NCI-H748 (cell line): Measurements from ENCODE around the gene CHIT1.

ENCODE experiments used
- DNase-seq: peaks from one replicate; lab custom pipeline; 2025; ENCODE audit not compliant: unreplicated experiment; lab: John Stamatoyannopoulos, UW

The CHIT1 gene

DNA sequence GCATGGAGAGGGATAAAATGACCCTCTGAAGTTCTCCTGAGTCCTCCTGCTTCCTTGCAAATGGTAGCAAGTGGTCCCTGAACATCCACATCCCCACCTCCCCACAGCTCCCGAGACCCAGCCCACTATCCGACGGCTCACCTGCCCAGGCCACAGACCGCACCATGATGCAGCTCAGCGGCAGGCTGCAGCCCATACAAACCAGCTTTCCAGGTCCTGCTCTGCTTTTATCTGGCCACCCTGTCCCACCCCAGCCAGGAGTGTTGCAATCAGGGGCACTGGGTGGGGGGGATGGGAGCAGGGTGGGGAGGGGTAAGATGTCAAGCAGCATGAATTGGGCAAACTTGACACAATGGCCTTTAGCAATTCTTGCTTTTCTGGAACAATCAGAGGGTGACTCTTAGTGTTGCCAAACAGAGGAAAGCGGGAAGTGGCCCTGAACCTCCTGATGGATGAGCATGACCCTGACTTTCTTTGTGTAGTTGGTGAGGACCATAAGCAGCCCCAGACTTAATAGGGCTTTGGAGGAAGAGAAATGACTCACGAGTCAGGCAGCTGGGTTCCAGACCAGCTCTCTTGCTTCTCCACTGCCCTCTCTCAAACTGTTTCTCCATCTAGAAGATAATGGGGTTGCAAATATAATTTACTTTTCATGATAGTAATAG lies at the start of gene CHIT1:
CHIT1 (minus strand) TSS at position 203 of the 665 bp plus-strand sequence; CDS start at position 166, 37 bp downstream.
- DNase-seq, result no peak

- DNase-seq, result no peak
Observed at GRCh38 chr1:203278885-203279406, 49.5 kb upstream of the CHIT1 start.

- DNase-seq, result no peak
Observed at GRCh38 chr1:203278082-203278884, 48.8 kb upstream of the CHIT1 start.

- DNase-seq, result no peak
Observed at GRCh38 chr1:203276916-203277545, 47.6 kb upstream of the CHIT1 start.

DNA sequence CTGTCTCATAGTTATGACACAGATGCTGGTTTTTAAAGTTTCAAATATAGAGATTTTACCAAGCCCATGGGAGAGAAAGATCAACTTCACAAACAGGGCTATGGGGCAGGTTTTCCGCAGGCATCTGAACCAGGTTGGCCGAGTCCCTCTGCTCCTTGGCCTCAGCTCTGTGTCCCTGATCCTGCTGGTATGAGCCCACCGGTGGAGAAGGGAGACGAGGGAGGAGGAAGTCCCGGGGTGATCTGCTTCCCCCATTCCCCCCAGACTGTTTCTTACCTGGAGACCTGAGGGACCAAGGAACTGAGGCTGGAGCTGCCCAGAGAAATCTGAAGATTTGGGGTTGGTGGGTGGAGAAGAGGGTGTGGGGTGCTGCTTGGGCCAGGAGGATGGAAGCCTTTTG lies 46.9 kb upstream of the CHIT1 start:
- DNase-seq, result no peak

DNA sequence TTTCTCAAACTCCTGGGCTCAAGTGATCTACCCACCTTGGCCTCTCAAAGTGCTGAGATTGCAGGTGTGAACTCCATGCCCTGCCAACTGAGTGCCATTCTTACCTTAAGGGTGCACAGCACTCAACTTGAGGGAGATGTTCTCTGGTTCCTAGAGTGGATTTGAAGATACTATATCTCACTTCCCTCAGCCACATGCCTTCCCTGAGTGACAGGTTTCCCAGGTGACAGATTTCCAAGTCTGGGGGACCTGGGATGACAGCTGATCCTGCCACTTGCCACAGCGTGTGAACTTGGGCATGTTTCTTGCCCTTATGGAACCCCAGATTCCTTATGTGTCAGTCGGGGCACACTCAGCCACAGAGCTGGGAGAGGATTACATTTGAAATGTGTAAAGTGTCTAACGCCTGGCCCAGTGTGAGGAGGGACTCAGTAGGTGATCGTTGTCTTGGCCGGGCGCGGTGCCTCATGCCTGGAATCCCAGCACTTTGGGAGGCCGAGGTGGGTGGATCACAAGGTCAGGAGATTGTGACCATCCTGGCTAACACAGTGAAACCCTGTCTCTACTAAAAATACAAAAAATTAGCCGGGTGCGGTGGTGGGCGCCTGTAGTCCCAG lies 46.3 kb upstream of the CHIT1 start:
- no peak for DNase-seq

DNA sequence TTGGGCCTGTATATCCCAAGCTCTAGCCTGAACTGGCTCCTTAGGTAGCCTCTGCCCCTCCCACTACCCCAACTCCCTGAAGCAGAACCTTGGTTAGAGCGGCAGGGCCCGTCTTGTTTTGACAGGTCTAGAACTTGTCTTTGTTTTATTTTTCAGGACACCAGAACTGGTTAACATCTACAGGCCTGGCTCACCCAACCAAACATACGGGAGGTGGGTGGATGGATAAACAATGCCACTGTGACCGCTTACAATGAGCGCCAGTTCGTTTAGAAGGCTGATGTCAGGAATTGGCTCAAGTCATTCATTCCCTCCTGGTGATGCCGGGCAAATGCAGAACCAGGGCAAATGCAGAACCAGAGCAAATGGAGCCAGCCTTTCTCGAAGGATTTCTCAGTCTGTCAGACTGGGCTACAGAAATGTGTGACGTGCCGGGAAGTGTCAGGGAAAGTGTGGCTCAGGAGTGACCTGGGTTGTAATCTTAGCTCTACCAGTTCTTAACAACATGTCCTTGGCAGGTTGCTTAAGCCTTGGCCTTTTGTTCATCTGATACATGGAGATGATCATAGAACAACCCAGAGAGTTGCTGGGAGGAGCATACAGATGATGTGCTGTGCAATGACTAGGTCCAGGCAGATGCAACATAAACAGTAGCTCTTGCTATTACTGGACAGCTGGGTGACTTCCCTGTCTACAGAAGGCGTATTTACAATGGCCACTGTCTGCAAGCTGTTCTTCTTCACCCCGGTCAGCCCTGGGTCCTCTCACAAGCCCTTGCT lies 45.3 kb upstream of the CHIT1 start:
- peak; percentile 3 for DNase-seq

DNA sequence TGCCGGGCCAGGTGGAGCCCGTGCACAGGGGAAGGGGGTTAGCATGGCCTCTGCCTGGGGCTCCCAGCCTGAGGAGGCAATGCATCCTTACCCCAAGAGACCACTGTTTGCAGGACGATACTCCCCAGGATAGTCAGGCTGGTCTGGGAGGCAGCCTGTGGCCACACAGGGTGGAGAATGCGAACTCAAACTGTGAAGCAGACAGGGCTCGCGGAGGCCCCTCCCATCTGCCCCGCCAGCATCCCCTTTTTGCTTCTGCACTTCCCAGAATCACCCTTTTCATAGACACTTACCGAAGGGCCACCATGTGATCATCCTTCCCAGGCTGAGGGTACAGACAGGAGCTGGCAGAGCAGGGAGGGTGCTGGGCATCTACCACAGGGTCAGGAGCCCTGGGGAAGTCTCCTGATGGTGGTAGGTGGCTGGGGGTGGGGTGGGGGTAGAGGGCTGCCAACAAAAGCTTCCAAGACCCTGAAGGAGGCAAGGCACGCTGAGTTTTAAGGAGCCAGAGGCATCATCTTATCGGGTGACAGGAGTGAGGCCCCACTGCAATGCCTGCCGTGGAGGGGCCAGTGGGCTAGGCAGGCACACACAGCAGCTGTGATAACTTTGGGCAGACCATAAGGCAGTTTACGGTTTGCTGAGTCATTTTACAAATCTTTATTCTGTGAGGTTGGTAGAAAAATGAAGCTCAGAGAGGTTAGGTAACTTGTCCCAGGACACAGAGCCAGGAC lies 44.6 kb upstream of the CHIT1 start:
- DNase-seq, result peak; percentile 16

- DNase-seq, result peak; percentile 87
Observed at GRCh38 chr1:203273206-203273868, 43.9 kb upstream of the CHIT1 start.

DNA sequence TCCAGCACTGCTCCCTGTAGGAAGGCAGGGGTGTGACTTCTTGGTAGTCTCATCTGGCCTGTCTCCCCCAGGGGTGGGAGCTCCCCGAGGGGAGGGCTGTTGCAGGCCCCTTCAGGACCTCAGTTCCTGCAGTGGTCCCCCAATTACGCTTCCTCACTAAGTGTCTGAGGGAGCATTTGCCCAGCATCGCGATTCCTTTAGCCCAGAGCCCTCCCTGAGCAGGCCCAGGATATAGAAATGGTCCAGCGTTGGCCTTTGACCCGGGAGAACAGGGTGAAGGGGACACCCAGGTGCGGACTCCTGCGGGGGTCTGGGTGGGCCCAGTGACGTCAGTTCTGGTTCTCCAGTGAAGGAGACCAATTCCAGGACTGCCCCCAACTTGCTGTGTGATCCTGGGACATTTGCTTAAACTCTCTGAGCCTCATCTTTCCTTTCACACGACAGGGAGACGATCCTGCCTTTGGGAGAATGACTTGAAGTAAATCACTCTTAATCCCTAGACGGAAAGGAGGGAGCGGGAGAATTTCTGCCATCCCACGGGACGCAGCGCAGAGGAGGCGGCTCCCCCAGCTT lies 43.2 kb upstream of the CHIT1 start:
- no peak for DNase-seq

DNA sequence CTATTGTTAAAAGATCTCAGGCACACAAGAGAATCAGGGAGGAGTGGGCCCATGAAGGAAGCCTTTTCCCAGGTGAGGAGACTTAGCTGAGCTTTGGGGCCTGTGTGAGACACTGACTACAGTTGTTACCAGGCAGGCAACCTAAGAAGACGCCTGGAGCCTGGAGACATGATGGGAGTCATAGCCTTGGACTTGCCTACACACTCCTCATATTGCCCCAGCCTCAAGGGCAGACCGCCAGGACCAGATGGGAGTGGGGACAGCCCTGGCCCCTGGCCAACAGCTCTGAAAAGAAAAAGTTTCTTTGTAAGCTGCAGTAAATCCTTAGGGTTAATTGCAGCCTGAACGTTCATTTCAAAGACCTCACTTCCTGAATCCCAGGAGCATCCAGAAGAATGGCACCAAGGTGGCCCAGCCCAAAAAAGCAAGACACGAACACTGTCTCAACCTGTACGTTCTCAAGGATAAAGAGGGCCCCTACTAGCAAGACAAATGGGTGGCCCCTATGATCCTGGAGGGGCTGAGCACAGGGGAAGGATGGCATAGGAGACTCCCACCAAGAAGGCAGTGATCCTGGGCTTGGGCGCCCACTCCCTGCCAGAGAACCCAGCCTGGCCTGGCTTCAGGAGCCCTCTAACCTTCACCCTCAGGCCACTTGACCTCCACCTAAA lies 42.6 kb upstream of the CHIT1 start:
- DNase-seq, result no peak

DNA sequence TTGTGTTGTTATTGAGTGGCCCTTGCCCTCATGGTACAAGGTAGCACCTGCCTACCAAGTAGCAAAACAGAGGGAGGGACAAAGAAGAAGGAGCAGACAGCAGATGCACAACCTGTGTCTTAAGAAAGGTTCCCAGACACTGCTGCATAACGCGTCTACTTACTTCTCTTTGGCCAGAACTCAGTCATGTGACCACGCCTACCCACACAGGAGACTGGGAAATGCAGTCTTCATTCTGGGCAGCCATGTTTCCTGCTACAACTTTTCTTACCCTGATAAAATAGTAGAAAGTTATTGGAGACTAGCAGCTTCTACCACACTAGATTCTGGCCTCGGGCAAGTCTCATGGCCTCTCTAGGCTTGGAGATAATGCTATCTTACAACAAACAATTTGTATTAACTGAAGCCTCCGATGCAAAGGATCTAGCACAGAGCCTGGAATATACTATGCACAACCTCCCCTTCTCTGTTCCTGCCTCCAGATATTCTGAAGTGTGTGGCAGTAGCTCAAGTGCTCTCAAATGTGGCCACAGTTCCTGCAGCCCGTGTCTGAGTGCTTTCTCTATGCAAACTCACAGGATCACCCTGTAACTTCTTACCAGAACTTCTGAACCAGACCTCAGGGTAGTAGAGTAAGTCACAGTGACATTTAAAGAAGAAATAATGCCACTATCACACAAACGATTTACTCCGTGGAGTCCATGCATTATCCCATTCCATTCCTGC lies 41.7 kb upstream of the CHIT1 start:
- peak; percentile 5 for DNase-seq

GRCh38 chr1:203270448-203270847 lies 41.0 kb upstream of the CHIT1 start:
- no peak for DNase-seq

- DNase-seq, result no peak
Observed at GRCh38 chr1:203269654-203270020, 40.2 kb upstream of the CHIT1 start.

GRCh38 chr1:203268901-203269653 lies 39.6 kb upstream of the CHIT1 start:
- DNase-seq, result peak; percentile 69

DNA sequence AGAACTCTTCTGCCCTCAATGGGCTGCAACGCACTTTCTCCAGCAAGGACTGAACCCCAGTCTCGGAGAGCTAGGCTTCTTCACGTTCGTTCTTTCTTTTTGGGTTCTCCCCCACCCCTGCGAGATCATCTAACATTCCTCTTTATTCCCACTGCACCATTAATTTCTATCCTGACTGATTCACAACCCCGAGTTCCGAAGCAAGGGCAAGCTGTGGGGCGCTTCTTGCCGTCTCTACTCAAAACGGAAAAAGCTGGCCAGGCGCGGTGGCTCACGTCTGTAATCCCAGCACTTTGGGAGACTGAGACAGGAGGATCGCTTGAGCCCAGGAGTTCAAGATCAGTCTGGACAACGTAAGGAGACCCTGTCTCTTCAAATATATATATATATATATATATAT lies 38.4 kb upstream of the CHIT1 start:
- DNase-seq, result no peak

DNA sequence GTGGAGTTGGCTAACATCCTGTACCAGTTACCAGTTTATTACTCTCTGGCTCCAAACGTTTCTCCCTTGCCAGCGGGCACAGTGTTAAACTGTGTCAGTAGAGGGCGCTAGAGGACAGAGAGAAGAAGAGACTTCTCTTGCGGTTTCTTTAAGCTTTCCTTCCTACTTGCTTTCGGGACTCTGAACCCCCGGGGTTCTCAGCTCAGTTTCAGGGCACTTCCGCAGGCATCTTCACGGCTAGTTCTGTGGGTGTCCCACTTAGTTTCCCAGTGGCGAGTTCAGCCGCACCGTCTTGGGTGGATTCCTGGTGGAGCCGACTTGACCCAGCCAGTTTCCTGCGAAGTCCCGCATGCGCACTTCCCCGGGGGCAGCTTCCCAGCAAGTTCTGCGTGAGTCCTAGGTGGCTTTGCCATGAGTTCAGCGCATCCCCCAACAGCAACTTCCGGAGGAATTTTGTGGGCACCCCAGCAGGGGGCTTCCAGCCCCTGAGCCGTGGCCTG lies 37.9 kb upstream of the CHIT1 start:
- DNase-seq, result peak; percentile 69
